Glutamatergic neuron (in vitro differentiated cells): ENCODE results near the gene RETREG3. TPM values are rescaled to one million over a fixed set of nuclear protein-coding genes. Genes with fewer than 3 reads are reported as not detected.
"Not testable (repeated sequence)": the region's sequence is repeated elsewhere in the genome, so short reads cannot be mapped to it uniquely, and the experiment has no call there.

Experiments
- DNase-seq: peaks from one replicate; pipeline ENCODE4 v3.0.0; 2022
- H3K27ac Mint-ChIP-seq: one replicate; pipeline ENCODE4 v1.8.0; 2020; ENCODE audit warnings: mild to moderate bottlenecking, mixed read lengths, inconsistent platforms; ENCODE audit not compliant: unreplicated experiment
- H3K27me3 Mint-ChIP-seq: one replicate; pipeline ENCODE4 v1.8.0; 2020; ENCODE audit warnings: mild to moderate bottlenecking, moderate library complexity, mixed read lengths, inconsistent platforms; ENCODE audit not compliant: unreplicated experiment
- H3K36me3 Mint-ChIP-seq: one replicate; pipeline ENCODE4 v1.8.0; 2020; ENCODE audit warnings: mild to moderate bottlenecking, mixed read lengths, inconsistent platforms; ENCODE audit not compliant: unreplicated experiment
- H3K4me1 Mint-ChIP-seq: one replicate; pipeline ENCODE4 v1.8.0; 2020; ENCODE audit warnings: mild to moderate bottlenecking, low read depth, mixed read lengths, inconsistent platforms; ENCODE audit not compliant: unreplicated experiment
- H3K4me3 Mint-ChIP-seq: one replicate; pipeline ENCODE4 v1.8.0; 2020; ENCODE audit warnings: mild to moderate bottlenecking, mixed read lengths, inconsistent platforms; ENCODE audit not compliant: unreplicated experiment
- H3K9me3 Mint-ChIP-seq: one replicate; pipeline ENCODE4 v1.8.0; 2020; ENCODE audit warnings: mild to moderate bottlenecking, moderate library complexity, mixed read lengths, inconsistent platforms; ENCODE audit not compliant: unreplicated experiment
- CTCF ChIP-seq: fragments of 200-600 bp; sonication (generic); IDR thresholded peaks from one replicate; pipeline ENCODE4 v1.5.0; 2021; ENCODE audit not compliant: partially characterized antibody, unreplicated experiment
- total RNA-seq: library from RNA; stranded (reverse); fragmentation: NEBNext Ultra II Directional; extraction: Animal tissue kit (Norgen Biotek cat#: 25700); gene quantifications from one replicate; pipeline ENCODE4 v1.2.1, GENCODE V29; 2021; ENCODE audit not compliant: unreplicated experiment

RETREG3 gene
- total RNA-seq, 1 donor from 2014 or later, result 88.2 TPM

- H3K27me3 Mint-ChIP-seq, result peaks cover 4% of the 10 kb centered on the region
- peak; percentile 97 for DNase-seq
- TF ChIP-seq CTCF, result no peak
- peaks cover 13% of the 10 kb centered on the region for H3K4me1 Mint-ChIP-seq
- peak overlapping the region; percentile 89 for H3K27ac Mint-ChIP-seq
- H3K36me3 Mint-ChIP-seq, result no peaks in the 10 kb centered on the region
- H3K4me3 Mint-ChIP-seq, result peak overlapping the region; percentile 90
- H3K9me3 Mint-ChIP-seq, result peaks cover 6% of the 10 kb centered on the region
These were observed 54.7 kb downstream of the RETREG3 start for GRCh38 chr17:42554250-42555121.

GRCh38 chr17:42553866-42554249, 55.3 kb downstream of the RETREG3 start:
- Mint-ChIP-seq H3K4me3 (peak overlapping the region; percentile 90), H3K27me3 (peaks cover 6% of the 10 kb centered on the region), H3K36me3 (no peaks in the 10 kb centered on the region), H3K27ac (peak overlapping the region; percentile 33), H3K4me1 (peaks cover 16% of the 10 kb centered on the region), H3K9me3 (peaks cover 6% of the 10 kb centered on the region)
- no peak for DNase-seq
- TF ChIP-seq CTCF, result no peak

- no peak for TF ChIP-seq CTCF
- Mint-ChIP-seq H3K36me3 (no peaks in the 10 kb centered on the region), H3K27me3 (peaks cover 6% of the 10 kb centered on the region), H3K9me3 (peaks cover 6% of the 10 kb centered on the region), H3K4me3 (peak overlapping the region; percentile 90), H3K27ac (peak overlapping the region; percentile 83), H3K4me1 (peaks cover 18% of the 10 kb centered on the region)
- peak; percentile 40 for DNase-seq
These were observed 55.9 kb downstream of the RETREG3 start for GRCh38 chr17:42553161-42553818.

- H3K27me3 Mint-ChIP-seq, H3K36me3 Mint-ChIP-seq, H3K9me3 Mint-ChIP-seq, DNase-seq: not testable (repeated sequence)
- peaks cover 18% of the 10 kb centered on the region for H3K4me1 Mint-ChIP-seq
- H3K4me3 Mint-ChIP-seq, result peak within 1 kb of the TSS; percentile 90
- H3K27ac Mint-ChIP-seq, result peak within 1 kb of the TSS; percentile 83
These were observed 56.4 kb downstream of the RETREG3 start, which contains the start of gene HSD17B1 for GRCh38 chr17:42552736-42553135. TSS of gene HSD17B1 (plus strand) at chr17:42552923. CDS start at chr17:42552934, 11 bp downstream.

GRCh38 chr17:42548993-42549755, 60.0 kb downstream of the RETREG3 start:
- peak overlapping the region; percentile 76 for H3K27ac Mint-ChIP-seq

More at GRCh38 chr17:42548993-42549755, 60.0 kb downstream of the RETREG3 start:
- H3K4me3 Mint-ChIP-seq, result peak overlapping the region; percentile 80
- no peak for TF ChIP-seq CTCF
- H3K27me3 Mint-ChIP-seq, result peaks cover 9% of the 10 kb centered on the region
- peaks cover 7% of the 10 kb centered on the region for H3K9me3 Mint-ChIP-seq
- no peaks in the 10 kb centered on the region for H3K36me3 Mint-ChIP-seq
- peaks cover 9% of the 10 kb centered on the region for H3K4me1 Mint-ChIP-seq
- no peak for DNase-seq
